OCI-LY7 (cell line): ENCODE results near the gene GRIK1. TPM values are rescaled to one million over a fixed set of nuclear protein-coding genes. Genes with fewer than 3 reads are reported as not detected.

Experiments
- BruUV-seq: library from RNA; stranded (reverse); fragments of 400-500 nt; replicated peaks from 2 replicates; lab custom pipeline; 2021; lab: Mats Ljungman, UMichigan
- CTCF ChIA-PET: fragments of 300-600 bp; sonication (Branson Sonifier 250); formaldehyde crosslinking; loops from one replicate; lab custom pipeline; 2022; ENCODE audit warnings: antibody characterized with exemption; ENCODE audit not compliant: unreplicated experiment; lab: Charles Lee
- POLR2A ChIA-PET: fragments of 300-600 bp; sonication (Branson Sonifier 250); formaldehyde crosslinking; loops from one replicate; lab custom pipeline; 2022; ENCODE audit warnings: antibody characterized with exemption; lab: Charles Lee
- DNase-seq: peaks from one replicate; pipeline ENCODE4 v3.0.0-alpha.2; 2015; ENCODE audit warnings: low spot score
- H2AFZ ChIP-seq: fragments of 200-600 bp; sonication (generic), shearing (Covaris generic); 2 replicates; pipeline ENCODE4 v1.6.1; 2014; ENCODE audit warnings: mild to moderate bottlenecking, antibody characterized with exemption, low read length, moderate library complexity
- H3K27ac ChIP-seq: fragments of 200-600 bp; sonication (generic); 2 replicates; pipeline ENCODE4 v1.5.1; 2014; ENCODE audit warnings: mixed run types, low read depth, mild to moderate bottlenecking, moderate library complexity, low read length, inconsistent platforms; ENCODE audit not compliant: poor library complexity, severe bottlenecking
- H3K36me3 ChIP-seq: fragments of 200-600 bp; sonication (generic); 2 replicates; pipeline ENCODE4 v1.6.1; 2014; ENCODE audit warnings: mild to moderate bottlenecking, antibody characterized with exemption, low read length, moderate library complexity, mixed read lengths; ENCODE audit not compliant: insufficient read depth
- H3K4me1 ChIP-seq: fragments of 200-600 bp; sonication (generic); 2 replicates; pipeline ENCODE4 v1.5.1; 2014; ENCODE audit warnings: mild to moderate bottlenecking, low read length; ENCODE audit not compliant: insufficient read depth, poor library complexity, severe bottlenecking
- H3K4me2 ChIP-seq: fragments of 200-600 bp; sonication (generic); 2 replicates; pipeline ENCODE4 v1.6.1; 2014; ENCODE audit warnings: mild to moderate bottlenecking, low read length
- H3K4me3 ChIP-seq: fragments of 200-600 bp; sonication (generic); 2 replicates; pipeline ENCODE4 v1.5.1; 2014; ENCODE audit warnings: mild to moderate bottlenecking, low read depth, low read length; ENCODE audit not compliant: poor library complexity, severe bottlenecking
- H3K79me2 ChIP-seq: fragments of 200-600 bp; sonication (generic); 2 replicates; pipeline ENCODE4 v1.6.1; 2016; ENCODE audit warnings: low read depth, mild to moderate bottlenecking, low read length, moderate library complexity, mixed read lengths; ENCODE audit not compliant: insufficient read depth
- H3K9me2 ChIP-seq: fragments of 200-600 bp; sonication (generic); 2 replicates; pipeline ENCODE4 v1.6.1; 2016; ENCODE audit warnings: mild to moderate bottlenecking, low read length, mixed read lengths; ENCODE audit not compliant: insufficient read depth
- H3K9me3 ChIP-seq: fragments of 200-600 bp; sonication (generic); 2 replicates; pipeline ENCODE4 v1.6.1; 2014; ENCODE audit warnings: mild to moderate bottlenecking, mixed run types, low read length, mixed read lengths
- H4K20me1 ChIP-seq: fragments of 200-600 bp; sonication (generic); 2 replicates; pipeline ENCODE4 v1.6.1; 2014; ENCODE audit warnings: mild to moderate bottlenecking, antibody characterized with exemption, low read length, moderate library complexity, mixed read lengths; ENCODE audit not compliant: insufficient read depth
- CTCF ChIP-seq: fragments of 200-600 bp; sonication (generic); conservative IDR thresholded peaks from 2 replicates; pipeline ENCODE4 v1.5.1; 2014; ENCODE audit warnings: mild to moderate bottlenecking, antibody characterized with exemption, low read length, moderate library complexity, mixed read lengths
- EZH2phosphoT487 ChIP-seq: fragments of 200-600 bp; sonication (generic); IDR thresholded peaks from 2 replicates; pipeline ENCODE4 v1.6.1; 2018; ENCODE audit warnings: low read depth, borderline replicate concordance, mild to moderate bottlenecking, mixed run types, antibody characterized with exemption, low read length, moderate library complexity, mixed read lengths
- intact Hi-C: fragments of 100-400 bp; cut with micrococcal nuclease; formaldehyde crosslinking; loops from one replicate; pipeline ENCODE4 v1.10.0; 2022; ENCODE audit not compliant: unreplicated experiment
- total RNA-seq, 2 experiments: library from RNA; depleted of rRNA in 1 of 2; stranded (reverse); fragments of >200 nt in 1 of 2; shearing (Covaris generic) in 1 of 2; gene quantifications; 2 replicates each; pipeline ENCODE4 v1.2.3, GENCODE V29; 2014 to 2022

GRIK1 gene
- total RNA-seq, 2 experiments from 2014 or later: 4.1 TPM; not detected in 1

- intact Hi-C loops: no loop called here
- H3K79me2 ChIP-seq: no peaks in the 10 kb centered on the region
- no peaks in the 10 kb centered on the region for H3K36me3 ChIP-seq
- ChIA-PET POLR2A (interaction anchor here (1.3 kb wide), 1 partner anchor 14 kb away, joined by 3 read pairs; no protein-coding TSS in a partner anchor), CTCF (no interaction called here)
- H3K4me1 ChIP-seq: no peaks in the 10 kb centered on the region
- TF ChIP-seq CTCF (no peak), EZH2phosphoT487 (no peak)
- no peak overlapping the region for H3K4me3 ChIP-seq
- H4K20me1 ChIP-seq: no peaks in the 10 kb centered on the region
- DNase-seq: no peak
- no peaks in the 10 kb centered on the region for H3K9me3 ChIP-seq
- no TSS peak for BruUV-seq
- H2AFZ ChIP-seq: no peak overlapping the region
- H3K4me2 ChIP-seq: no peak overlapping the region
- H3K27ac ChIP-seq: no peak overlapping the region
- no peaks in the 10 kb centered on the region for H3K9me2 ChIP-seq
Observed at GRCh38 chr21:29893687-29894086, 46.1 kb downstream of the GRIK1 start.

- Histone ChIP-seq H3K9me3 (no peaks in the 10 kb centered on the region), H3K79me2 (no peaks in the 10 kb centered on the region), H3K9me2 (no peaks in the 10 kb centered on the region), H3K4me2 (no peak overlapping the region), H3K36me3 (no peaks in the 10 kb centered on the region), H3K4me1 (no peaks in the 10 kb centered on the region), H3K4me3 (no peak overlapping the region), H3K27ac (no peak overlapping the region), H2AFZ (no peak overlapping the region), H4K20me1 (no peaks in the 10 kb centered on the region)
- no TSS peak for BruUV-seq
- ChIA-PET CTCF (no interaction called here), POLR2A (interaction anchor here (0.7 to 1.2 kb wide), 4 partner anchors 9 to 63 kb away, joined by 3 read pairs; no protein-coding TSS in a partner anchor)
- intact Hi-C loops: no loop called here
- no peak for DNase-seq
- no peak for TF ChIP-seq EZH2phosphoT487
- TF ChIP-seq CTCF: no peak
Observed at GRCh38 chr21:29892379-29892778, 47.4 kb downstream of the GRIK1 start.

- Histone ChIP-seq H3K4me3 (no peak overlapping the region), H3K4me2 (no peak overlapping the region), H4K20me1 (no peaks in the 10 kb centered on the region), H3K9me3 (no peaks in the 10 kb centered on the region), H3K9me2 (no peaks in the 10 kb centered on the region), H3K4me1 (no peaks in the 10 kb centered on the region), H2AFZ (no peak overlapping the region), H3K79me2 (no peaks in the 10 kb centered on the region), H3K27ac (no peak overlapping the region), H3K36me3 (no peaks in the 10 kb centered on the region)
- no TSS peak for BruUV-seq
- POLR2A ChIA-PET: interaction anchor here (0.5 kb wide), 2 partner anchors 9 to 140 kb away, joined by 3 to 6 read pairs; no protein-coding TSS in a partner anchor
- CTCF ChIA-PET: no interaction called here
- intact Hi-C loops: no loop called here
- TF ChIP-seq CTCF (no peak), EZH2phosphoT487 (no peak)
- no peak for DNase-seq
Observed at GRCh38 chr21:29888437-29888836, 51.4 kb downstream of the GRIK1 start.
